HEK293 (cell line): ENCODE results near the gene SLC25A11.

Experiments used
- ATF2 ChIP-seq: fragments of 450-650 bp; formaldehyde crosslinking; IDR thresholded peaks from 2 replicates; pipeline ENCODE4 v1.5.1; 2016; ENCODE audit warnings: missing biosample characterization, missing genetic modification characterization, low read depth
- CTCF ChIP-seq: fragments of 450-650 bp; formaldehyde crosslinking; IDR thresholded peaks from 2 replicates; pipeline ENCODE4 v1.5.1; 2016; ENCODE audit warnings: missing biosample characterization, missing genetic modification characterization
- ELK4 ChIP-seq: IDR thresholded peaks from 2 replicates; pipeline ENCODE4 v1.6.1; 2011; ENCODE audit warnings: mild to moderate bottlenecking, low read depth, low read length, borderline replicate concordance
- KLF17 ChIP-seq: fragments of 450-650 bp; formaldehyde crosslinking; IDR thresholded peaks from 2 replicates; pipeline ENCODE4 v1.5.1; 2016; ENCODE audit warnings: missing biosample characterization, missing genetic modification characterization
- KLF9 ChIP-seq: fragments of 450-650 bp; formaldehyde crosslinking; IDR thresholded peaks from 2 replicates; pipeline ENCODE4 v1.5.1; 2016; ENCODE audit warnings: missing biosample characterization, missing genetic modification characterization, low read depth
- REST ChIP-seq: fragments of 450-650 bp; formaldehyde crosslinking; IDR thresholded peaks from 2 replicates; pipeline ENCODE4 v1.5.1; 2016; ENCODE audit warnings: missing biosample characterization, missing genetic modification characterization
- YY1 ChIP-seq: fragments of 450-650 bp; formaldehyde crosslinking; IDR thresholded peaks from 2 replicates; pipeline ENCODE4 v1.5.1; 2018; ENCODE audit warnings: missing biosample characterization, missing genetic modification characterization
- ZNF426 ChIP-seq: fragments of 450-650 bp; formaldehyde crosslinking; IDR thresholded peaks from 2 replicates; pipeline ENCODE4 v1.5.1; 2017; ENCODE audit warnings: missing biosample characterization, missing genetic modification characterization, mild to moderate bottlenecking, inconsistent platforms, moderate library complexity
- ZNF518A ChIP-seq: fragments of 450-650 bp; formaldehyde crosslinking; conservative IDR thresholded peaks from 2 replicates; pipeline ENCODE4 v1.5.1; 2016; ENCODE audit warnings: low read depth, missing biosample characterization, missing genetic modification characterization
- ZNF549 ChIP-seq: fragments of 450-650 bp; IDR thresholded peaks from 2 replicates; pipeline ENCODE4 v1.5.1; 2018; ENCODE audit warnings: missing biosample characterization, missing genetic modification characterization, mild to moderate bottlenecking, inconsistent platforms, moderate library complexity

- TF ChIP-seq REST (tag by site-specific recombination) = no peak
- TF ChIP-seq YY1 (tag by site-specific recombination) = no peak
- TF ChIP-seq ZNF549 = no peak
- TF ChIP-seq KLF9 (tag by site-specific recombination) = no peak
- TF ChIP-seq ZNF518A (tag by site-specific recombination) = no peak
- TF ChIP-seq CTCF = no peak
- no peak for TF ChIP-seq ZNF426
- no peak for TF ChIP-seq ATF2
- TF ChIP-seq KLF17 (tag by site-specific recombination) = no peak
- TF ChIP-seq ELK4 = no peak
These were observed 41.5 kb downstream of the SLC25A11 start for GRCh38 chr17:4898351-4898750.
